ENCODE measurements around the gene SLC13A4. TPM values are rescaled to one million over a fixed set of nuclear protein-coding genes. Genes with fewer than 3 reads are reported as not detected.

The SLC13A4 gene
- total and polyA plus RNA-seq, 2 experiments from 2014 or later, result 0.13 to 0.93 TPM

GRCh38 chr7:135745703-135746312 is 17.8 kb upstream of the SLC13A4 start:
- no peaks in the 10 kb centered on the region for H3K27me3 ChIP-seq
- no peak overlapping the region for H3K27ac ChIP-seq
- H4K20me1 ChIP-seq (ENCODE audit: insufficient read depth, poor library complexity, severe bottlenecking), result no peaks in the 10 kb centered on the region
- H3K9me2 ChIP-seq (replicated peaks; ENCODE audit: insufficient read depth), result no peaks in the 10 kb centered on the region
- TF ChIP-seq, protein P1, sequence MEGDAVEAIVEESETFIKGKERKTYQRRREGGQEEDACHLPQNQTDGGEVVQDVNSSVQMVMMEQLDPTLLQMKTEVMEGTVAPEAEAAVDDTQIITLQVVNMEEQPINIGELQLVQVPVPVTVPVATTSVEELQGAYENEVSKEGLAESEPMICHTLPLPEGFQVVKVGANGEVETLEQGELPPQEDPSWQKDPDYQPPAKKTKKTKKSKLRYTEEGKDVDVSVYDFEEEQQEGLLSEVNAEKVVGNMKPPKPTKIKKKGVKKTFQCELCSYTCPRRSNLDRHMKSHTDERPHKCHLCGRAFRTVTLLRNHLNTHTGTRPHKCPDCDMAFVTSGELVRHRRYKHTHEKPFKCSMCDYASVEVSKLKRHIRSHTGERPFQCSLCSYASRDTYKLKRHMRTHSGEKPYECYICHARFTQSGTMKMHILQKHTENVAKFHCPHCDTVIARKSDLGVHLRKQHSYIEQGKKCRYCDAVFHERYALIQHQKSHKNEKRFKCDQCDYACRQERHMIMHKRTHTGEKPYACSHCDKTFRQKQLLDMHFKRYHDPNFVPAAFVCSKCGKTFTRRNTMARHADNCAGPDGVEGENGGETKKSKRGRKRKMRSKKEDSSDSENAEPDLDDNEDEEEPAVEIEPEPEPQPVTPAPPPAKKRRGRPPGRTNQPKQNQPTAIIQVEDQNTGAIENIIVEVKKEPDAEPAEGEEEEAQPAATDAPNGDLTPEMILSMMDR (IDR thresholded peaks at IDR 0.05; ENCODE audit: poor library complexity), result no peak
- TF ChIP-seq EZH2phosphoT487 (IDR thresholded peaks at IDR 0.05; ENCODE audit: low read depth, severe bottlenecking, unreplicated experiment), result no peak
- TF ChIP-seq EZH2 (IDR thresholded peaks at IDR 0.05; ENCODE audit: borderline replicate concordance), result no peak
- H3K4me2 ChIP-seq, result no peak overlapping the region
- H3K36me3 ChIP-seq (replicated peaks; ENCODE audit: insufficient read depth, low read depth), result no peaks in the 10 kb centered on the region
- no peak overlapping the region for H3K4me3 ChIP-seq
- H3K4me1 ChIP-seq (ENCODE audit: insufficient read depth), result no peaks in the 10 kb centered on the region
- H3K79me2 ChIP-seq, result no peaks in the 10 kb centered on the region
- no peak overlapping the region for H2AFZ ChIP-seq
- 84% methylated on average over 9 of the region's 9 CpGs for WGBS (ENCODE audit: low lambda C conversion rate, missing lambda C conversion rate)
- H3K9me3 ChIP-seq (ENCODE audit: low read depth), result no peaks in the 10 kb centered on the region
- no peak for DNase-seq (ENCODE audit: low spot score)

DNA sequence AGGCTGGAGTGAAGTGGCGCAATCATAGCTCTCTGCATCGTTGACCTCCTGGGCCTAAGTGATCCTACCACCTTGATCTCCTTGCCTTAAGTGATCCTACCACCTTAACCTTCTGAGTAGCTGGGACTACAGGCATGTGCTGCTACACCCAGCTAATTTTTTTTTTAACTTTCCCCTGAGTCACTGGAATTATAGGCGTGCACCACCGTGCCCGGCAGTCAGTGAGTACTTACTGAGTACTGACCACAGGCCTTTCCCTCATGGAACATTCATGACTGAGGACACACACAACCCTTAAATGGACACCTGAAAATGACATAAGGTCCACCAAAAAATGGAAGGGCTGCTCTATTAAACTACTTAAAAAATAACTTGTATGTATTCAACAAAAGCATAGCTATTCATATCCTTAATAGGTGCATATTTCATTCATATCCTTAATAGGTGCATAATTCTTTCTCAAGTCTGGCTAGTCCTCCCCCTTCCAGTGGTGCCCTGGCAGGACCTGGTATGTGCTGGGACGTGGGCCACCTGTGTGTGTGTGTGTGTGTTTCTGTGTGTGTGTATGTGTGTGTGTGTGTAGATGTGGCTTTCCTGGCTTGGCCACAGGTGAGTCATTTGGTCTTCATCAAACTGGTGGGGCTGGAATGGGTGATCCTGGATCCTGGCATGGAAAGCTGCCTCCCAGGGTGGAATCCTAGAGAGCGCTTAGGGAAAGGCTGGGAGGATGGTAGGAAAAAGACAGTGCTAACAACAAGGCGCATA is 17.1 kb upstream of the SLC13A4 start:
- Histone ChIP-seq H3K27me3 (no peaks in the 10 kb centered on the region), H3K9me3 (ENCODE audit: low read depth) (no peaks in the 10 kb centered on the region), H3K4me2 (no peak overlapping the region), H3K9me2 (replicated peaks; ENCODE audit: insufficient read depth) (no peaks in the 10 kb centered on the region), H4K20me1 (ENCODE audit: insufficient read depth, poor library complexity, severe bottlenecking) (no peaks in the 10 kb centered on the region), H3K79me2 (no peaks in the 10 kb centered on the region), H3K4me3 (no peak overlapping the region), H3K4me1 (ENCODE audit: insufficient read depth) (no peaks in the 10 kb centered on the region), H2AFZ (no peak overlapping the region), H3K36me3 (replicated peaks; ENCODE audit: insufficient read depth, low read depth) (no peaks in the 10 kb centered on the region), H3K27ac (no peak overlapping the region)
- no peak for DNase-seq (ENCODE audit: low spot score)
- WGBS (ENCODE audit: low lambda C conversion rate, missing lambda C conversion rate), result 92% methylated on average over 8 of the region's 8 CpGs
- TF ChIP-seq EZH2 (IDR thresholded peaks at IDR 0.05; ENCODE audit: borderline replicate concordance), result no peak
- no peak for TF ChIP-seq EZH2phosphoT487 (IDR thresholded peaks at IDR 0.05; ENCODE audit: low read depth, severe bottlenecking, unreplicated experiment)
- TF ChIP-seq, protein P1 (IDR thresholded peaks at IDR 0.05; ENCODE audit: poor library complexity), result no peak

GRCh38 chr7:135743907-135744731 is 16.1 kb upstream of the SLC13A4 start:
- Histone ChIP-seq H2AFZ (no peak overlapping the region), H3K79me2 (no peaks in the 10 kb centered on the region), H3K27me3 (no peaks in the 10 kb centered on the region), H3K4me1 (ENCODE audit: insufficient read depth) (no peaks in the 10 kb centered on the region), H3K9me2 (replicated peaks; ENCODE audit: insufficient read depth) (no peaks in the 10 kb centered on the region), H3K4me3 (no peak overlapping the region), H4K20me1 (ENCODE audit: insufficient read depth, poor library complexity, severe bottlenecking) (no peaks in the 10 kb centered on the region), H3K4me2 (no peak overlapping the region), H3K9me3 (ENCODE audit: low read depth) (no peaks in the 10 kb centered on the region), H3K36me3 (replicated peaks; ENCODE audit: insufficient read depth, low read depth) (no peaks in the 10 kb centered on the region), H3K27ac (no peak overlapping the region)
- TF ChIP-seq EZH2 (IDR thresholded peaks at IDR 0.05; ENCODE audit: borderline replicate concordance) (no peak), EZH2phosphoT487 (IDR thresholded peaks at IDR 0.05; ENCODE audit: low read depth, severe bottlenecking, unreplicated experiment) (no peak)
- TF ChIP-seq, protein P1 (IDR thresholded peaks at IDR 0.05; ENCODE audit: poor library complexity), result no peak
- WGBS (ENCODE audit: low lambda C conversion rate, missing lambda C conversion rate), result 56% methylated on average over 14 of the region's 14 CpGs
- no peak for DNase-seq (ENCODE audit: low spot score)
